ENCODE data around the gene AP1G2. TPM values are rescaled to one million over a fixed set of nuclear protein-coding genes. Genes with fewer than 3 reads are reported as not detected.
A peak's percentile ranks its signal among the peaks of the same experiment; 100 is the strongest.

AP1G2 gene
- total and polyA plus RNA-seq, 2 of the 13 experiments (the other 11 are each of a cell fraction or from before 2014, with no cell fraction given) = 96.9 to 611 TPM

GRCh38 chr14:23561873-23562821, 5.4 kb downstream of the AP1G2 start (continued):
- TF ChIP-seq, protein P1, sequence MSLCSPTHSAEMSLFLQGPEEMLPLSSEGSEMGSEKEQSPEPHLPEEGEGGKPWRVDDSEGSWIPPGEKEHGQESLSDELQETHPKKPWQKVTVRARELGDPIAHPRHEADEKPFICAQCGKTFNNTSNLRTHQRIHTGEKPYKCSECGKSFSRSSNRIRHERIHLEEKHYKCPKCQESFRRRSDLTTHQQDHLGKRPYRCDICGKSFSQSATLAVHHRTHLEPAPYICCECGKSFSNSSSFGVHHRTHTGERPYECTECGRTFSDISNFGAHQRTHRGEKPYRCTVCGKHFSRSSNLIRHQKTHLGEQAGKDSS (CRISPR knock-in tag; IDR thresholded peaks at IDR 0.05; ENCODE audit: borderline replicate concordance, low read depth) = 0 out of 2 replicates have a peak, but pooled peaks have one; percentile 27
- TF ChIP-seq ZNF614 (CRISPR knock-in tag; IDR thresholded peaks at IDR 0.05; ENCODE audit: borderline replicate concordance) (no peak), SNAPC2 (CRISPR knock-in tag; IDR thresholded peaks at IDR 0.05) (no peak), ARID2 (CRISPR knock-in tag; IDR thresholded peaks at IDR 0.05; ENCODE audit: borderline replicate concordance) (no peak), RARA (CRISPR knock-in tag; IDR thresholded peaks at IDR 0.05) (no peak), EEA1 (CRISPR knock-in tag; IDR thresholded peaks at IDR 0.05; ENCODE audit: borderline replicate concordance) (no peak), ZNF615 (CRISPR knock-in tag; IDR thresholded peaks at IDR 0.05; ENCODE audit: borderline replicate concordance) (0 out of 2 replicates have a peak, but pooled peaks have one; percentile 28), ZNF446 (CRISPR knock-in tag; IDR thresholded peaks at IDR 0.05) (0 out of 2 replicates have a peak, but pooled peaks have one; percentile 3), ZNF770 (CRISPR knock-in tag; IDR thresholded peaks at IDR 0.05) (0 out of 2 replicates have a peak, but pooled peaks have one; percentile 38), BRD4 (CRISPR knock-in tag; IDR thresholded peaks at IDR 0.05) (no peak), KAT8 (CRISPR knock-in tag; IDR thresholded peaks at IDR 0.05) (no peak)
- TF ChIP-seq, protein P2, sequence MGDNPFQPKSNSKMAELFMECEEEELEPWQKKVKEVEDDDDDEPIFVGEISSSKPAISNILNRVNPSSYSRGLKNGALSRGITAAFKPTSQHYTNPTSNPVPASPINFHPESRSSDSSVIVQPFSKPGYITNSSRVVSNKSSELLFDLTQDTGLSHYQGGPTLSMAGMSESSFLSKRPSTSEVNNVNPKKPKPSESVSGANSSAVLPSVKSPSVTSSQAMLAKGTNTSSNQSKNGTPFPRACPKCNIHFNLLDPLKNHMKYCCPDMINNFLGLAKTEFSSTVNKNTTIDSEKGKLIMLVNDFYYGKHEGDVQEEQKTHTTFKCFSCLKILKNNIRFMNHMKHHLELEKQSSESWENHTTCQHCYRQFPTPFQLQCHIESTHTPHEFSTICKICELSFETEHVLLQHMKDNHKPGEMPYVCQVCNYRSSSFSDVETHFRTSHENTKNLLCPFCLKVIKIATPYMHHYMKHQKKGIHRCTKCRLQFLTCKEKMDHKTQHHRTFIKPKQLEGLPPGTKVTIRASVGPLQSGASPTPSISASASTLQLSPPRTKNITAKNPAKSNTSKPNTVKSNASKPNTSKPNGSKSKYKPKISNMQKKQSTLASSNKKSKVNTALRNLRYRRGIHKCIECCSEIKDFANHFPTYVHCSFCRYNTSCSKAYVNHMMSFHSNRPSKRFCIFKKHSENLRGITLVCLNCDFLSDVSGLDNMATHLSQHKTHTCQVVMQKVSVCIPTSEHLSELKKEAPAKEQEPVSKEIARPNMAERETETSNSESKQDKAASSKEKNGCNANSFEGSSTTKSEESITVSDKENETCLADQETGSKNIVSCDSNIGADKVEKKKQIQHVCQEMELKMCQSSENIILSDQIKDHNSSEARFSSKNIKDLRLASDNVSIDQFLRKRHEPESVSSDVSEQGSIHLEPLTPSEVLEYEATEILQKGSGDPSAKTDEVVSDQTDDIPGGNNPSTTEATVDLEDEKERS (CRISPR knock-in tag; IDR thresholded peaks at IDR 0.05) = no peak
- TF ChIP-seq, protein P3, sequence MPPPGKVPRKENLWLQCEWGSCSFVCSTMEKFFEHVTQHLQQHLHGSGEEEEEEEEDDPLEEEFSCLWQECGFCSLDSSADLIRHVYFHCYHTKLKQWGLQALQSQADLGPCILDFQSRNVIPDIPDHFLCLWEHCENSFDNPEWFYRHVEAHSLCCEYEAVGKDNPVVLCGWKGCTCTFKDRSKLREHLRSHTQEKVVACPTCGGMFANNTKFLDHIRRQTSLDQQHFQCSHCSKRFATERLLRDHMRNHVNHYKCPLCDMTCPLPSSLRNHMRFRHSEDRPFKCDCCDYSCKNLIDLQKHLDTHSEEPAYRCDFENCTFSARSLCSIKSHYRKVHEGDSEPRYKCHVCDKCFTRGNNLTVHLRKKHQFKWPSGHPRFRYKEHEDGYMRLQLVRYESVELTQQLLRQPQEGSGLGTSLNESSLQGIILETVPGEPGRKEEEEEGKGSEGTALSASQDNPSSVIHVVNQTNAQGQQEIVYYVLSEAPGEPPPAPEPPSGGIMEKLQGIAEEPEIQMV (CRISPR knock-in tag; IDR thresholded peaks at IDR 0.05; ENCODE audit: low read depth) = peak; percentile 25; the same call in 1 of the 2 replicates
- TF ChIP-seq, protein P4, sequence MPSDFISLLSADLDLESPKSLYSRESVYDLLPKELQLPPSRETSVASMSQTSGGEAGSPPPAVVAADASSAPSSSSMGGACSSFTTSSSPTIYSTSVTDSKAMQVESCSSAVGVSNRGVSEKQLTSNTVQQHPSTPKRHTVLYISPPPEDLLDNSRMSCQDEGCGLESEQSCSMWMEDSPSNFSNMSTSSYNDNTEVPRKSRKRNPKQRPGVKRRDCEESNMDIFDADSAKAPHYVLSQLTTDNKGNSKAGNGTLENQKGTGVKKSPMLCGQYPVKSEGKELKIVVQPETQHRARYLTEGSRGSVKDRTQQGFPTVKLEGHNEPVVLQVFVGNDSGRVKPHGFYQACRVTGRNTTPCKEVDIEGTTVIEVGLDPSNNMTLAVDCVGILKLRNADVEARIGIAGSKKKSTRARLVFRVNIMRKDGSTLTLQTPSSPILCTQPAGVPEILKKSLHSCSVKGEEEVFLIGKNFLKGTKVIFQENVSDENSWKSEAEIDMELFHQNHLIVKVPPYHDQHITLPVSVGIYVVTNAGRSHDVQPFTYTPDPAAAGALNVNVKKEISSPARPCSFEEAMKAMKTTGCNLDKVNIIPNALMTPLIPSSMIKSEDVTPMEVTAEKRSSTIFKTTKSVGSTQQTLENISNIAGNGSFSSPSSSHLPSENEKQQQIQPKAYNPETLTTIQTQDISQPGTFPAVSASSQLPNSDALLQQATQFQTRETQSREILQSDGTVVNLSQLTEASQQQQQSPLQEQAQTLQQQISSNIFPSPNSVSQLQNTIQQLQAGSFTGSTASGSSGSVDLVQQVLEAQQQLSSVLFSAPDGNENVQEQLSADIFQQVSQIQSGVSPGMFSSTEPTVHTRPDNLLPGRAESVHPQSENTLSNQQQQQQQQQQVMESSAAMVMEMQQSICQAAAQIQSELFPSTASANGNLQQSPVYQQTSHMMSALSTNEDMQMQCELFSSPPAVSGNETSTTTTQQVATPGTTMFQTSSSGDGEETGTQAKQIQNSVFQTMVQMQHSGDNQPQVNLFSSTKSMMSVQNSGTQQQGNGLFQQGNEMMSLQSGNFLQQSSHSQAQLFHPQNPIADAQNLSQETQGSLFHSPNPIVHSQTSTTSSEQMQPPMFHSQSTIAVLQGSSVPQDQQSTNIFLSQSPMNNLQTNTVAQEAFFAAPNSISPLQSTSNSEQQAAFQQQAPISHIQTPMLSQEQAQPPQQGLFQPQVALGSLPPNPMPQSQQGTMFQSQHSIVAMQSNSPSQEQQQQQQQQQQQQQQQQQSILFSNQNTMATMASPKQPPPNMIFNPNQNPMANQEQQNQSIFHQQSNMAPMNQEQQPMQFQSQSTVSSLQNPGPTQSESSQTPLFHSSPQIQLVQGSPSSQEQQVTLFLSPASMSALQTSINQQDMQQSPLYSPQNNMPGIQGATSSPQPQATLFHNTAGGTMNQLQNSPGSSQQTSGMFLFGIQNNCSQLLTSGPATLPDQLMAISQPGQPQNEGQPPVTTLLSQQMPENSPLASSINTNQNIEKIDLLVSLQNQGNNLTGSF (CRISPR knock-in tag; IDR thresholded peaks at IDR 0.05) = no peak; the same call in 1 of the 2 replicates
